ENCODE data around the gene SDC3.

GRCh38 chr1:30883389-30884172, 25.0 kb downstream of the SDC3 start:
- TF ChIP-seq, protein P1, sequence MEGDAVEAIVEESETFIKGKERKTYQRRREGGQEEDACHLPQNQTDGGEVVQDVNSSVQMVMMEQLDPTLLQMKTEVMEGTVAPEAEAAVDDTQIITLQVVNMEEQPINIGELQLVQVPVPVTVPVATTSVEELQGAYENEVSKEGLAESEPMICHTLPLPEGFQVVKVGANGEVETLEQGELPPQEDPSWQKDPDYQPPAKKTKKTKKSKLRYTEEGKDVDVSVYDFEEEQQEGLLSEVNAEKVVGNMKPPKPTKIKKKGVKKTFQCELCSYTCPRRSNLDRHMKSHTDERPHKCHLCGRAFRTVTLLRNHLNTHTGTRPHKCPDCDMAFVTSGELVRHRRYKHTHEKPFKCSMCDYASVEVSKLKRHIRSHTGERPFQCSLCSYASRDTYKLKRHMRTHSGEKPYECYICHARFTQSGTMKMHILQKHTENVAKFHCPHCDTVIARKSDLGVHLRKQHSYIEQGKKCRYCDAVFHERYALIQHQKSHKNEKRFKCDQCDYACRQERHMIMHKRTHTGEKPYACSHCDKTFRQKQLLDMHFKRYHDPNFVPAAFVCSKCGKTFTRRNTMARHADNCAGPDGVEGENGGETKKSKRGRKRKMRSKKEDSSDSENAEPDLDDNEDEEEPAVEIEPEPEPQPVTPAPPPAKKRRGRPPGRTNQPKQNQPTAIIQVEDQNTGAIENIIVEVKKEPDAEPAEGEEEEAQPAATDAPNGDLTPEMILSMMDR (IDR thresholded peaks at IDR 0.05; ENCODE audit: low read depth, low read length, poor library complexity, severe bottlenecking) = no peak
- TF ChIP-seq EZH2phosphoT487 (IDR thresholded peaks at IDR 0.05; ENCODE audit: borderline replicate concordance, low read length) = no peak
